Stomach smooth muscle (tissue), 2 donors: ENCODE results near the gene MIPEP.

Experiments used
- H3K27ac ChIP-seq: one replicate; pipeline ENCODE4 v1.7.0; 2013; ENCODE audit warnings: mild to moderate bottlenecking, low read length, inconsistent platforms
- H3K27me3 ChIP-seq, 2 donors: one replicate each; pipeline ENCODE4 v1.7.0; 2013; ENCODE audit warnings: low read length in 2 of 2; ENCODE audit not compliant: insufficient read depth in 2 of 2, control insufficient read depth in 1 of 2
- H3K36me3 ChIP-seq, 2 donors: one replicate each; pipeline ENCODE4 v1.7.0; 2013; ENCODE audit warnings: low read length in 2 of 2; ENCODE audit not compliant: control insufficient read depth in 2 of 2, insufficient read depth in 2 of 2
- H3K4me1 ChIP-seq: one replicate; pipeline ENCODE4 v1.7.0; 2013; ENCODE audit warnings: low read length; ENCODE audit not compliant: control insufficient read depth, insufficient read depth
- H3K4me3 ChIP-seq, 2 donors: one replicate each; pipeline ENCODE4 v1.7.0; 2013; ENCODE audit warnings: low read length in 2 of 2
- H3K9ac ChIP-seq, 2 donors: one replicate each; pipeline ENCODE4 v1.7.0; 2013; ENCODE audit warnings: low read length in 2 of 2, mild to moderate bottlenecking in 1 of 2
- H3K9me3 ChIP-seq, 2 donors: one replicate each; pipeline ENCODE4 v1.7.0; 2013; ENCODE audit warnings: low read length in 2 of 2; ENCODE audit not compliant: control insufficient read depth in 2 of 2
- donor health status: healthy.
- donor health status: Pancreatic carcinoma.

MIPEP gene

DNA sequence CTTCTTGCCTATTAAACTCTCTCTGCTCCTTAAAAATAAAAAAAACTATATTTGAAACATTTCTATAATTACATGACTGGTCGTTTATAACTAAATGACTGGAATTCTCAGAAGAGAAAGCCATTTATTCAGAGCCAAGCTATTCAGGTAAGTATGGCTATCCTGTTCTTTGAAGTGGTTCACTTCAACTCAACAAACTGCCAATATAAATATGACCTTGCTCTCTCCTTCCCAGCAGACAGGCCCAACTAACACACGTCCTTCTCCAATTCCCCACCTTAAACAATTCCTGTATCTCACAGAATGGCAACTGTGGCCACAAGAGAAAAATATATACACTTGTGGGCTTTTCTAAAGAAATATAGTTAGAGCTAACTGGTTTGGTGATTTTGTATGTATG lies 153.9 kb downstream of the MIPEP start:
- H3K27me3 ChIP-seq, result no peaks in the 10 kb centered on the region

DNA sequence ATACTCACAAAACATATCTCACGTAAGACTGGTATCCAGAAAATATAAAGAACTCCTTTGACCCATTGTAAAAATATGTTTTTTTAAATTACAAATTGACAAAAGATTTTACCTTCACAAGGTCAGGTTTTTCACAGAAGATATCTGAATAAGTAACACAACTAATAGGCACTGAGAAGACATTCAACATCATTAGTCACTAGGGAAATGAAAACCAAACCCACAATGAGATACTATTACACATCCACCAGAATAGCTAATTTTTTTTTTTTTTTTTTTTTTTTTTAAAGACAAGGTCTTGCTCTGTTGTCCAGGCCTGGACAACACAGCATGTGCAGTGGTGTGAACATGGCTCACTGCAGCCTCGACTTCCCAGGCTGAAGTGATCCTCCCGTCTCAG lies 157.5 kb downstream of the MIPEP start:
- Histone ChIP-seq H3K27ac (no peak overlapping the region), H3K36me3 (peaks cover 4 to 9% of the 10 kb centered on the region in 2 donors), H3K9me3 (no peaks in the 10 kb centered on the region), H3K27me3 (no peaks in the 10 kb centered on the region), H3K4me1 (no peaks in the 10 kb centered on the region), H3K4me3 (no peak overlapping the region), H3K9ac (no peak overlapping the region)

More for the DNA sequence above, 153.9 kb downstream of the MIPEP start:
- Histone ChIP-seq H3K9ac (no peak overlapping the region), H3K36me3 (peaks cover 0 to 3% of the 10 kb centered on the region in 2 donors), H3K27ac (no peak overlapping the region), H3K4me3 (no peak overlapping the region), H3K4me1 (no peaks in the 10 kb centered on the region), H3K9me3 (no peaks in the 10 kb centered on the region)

DNA sequence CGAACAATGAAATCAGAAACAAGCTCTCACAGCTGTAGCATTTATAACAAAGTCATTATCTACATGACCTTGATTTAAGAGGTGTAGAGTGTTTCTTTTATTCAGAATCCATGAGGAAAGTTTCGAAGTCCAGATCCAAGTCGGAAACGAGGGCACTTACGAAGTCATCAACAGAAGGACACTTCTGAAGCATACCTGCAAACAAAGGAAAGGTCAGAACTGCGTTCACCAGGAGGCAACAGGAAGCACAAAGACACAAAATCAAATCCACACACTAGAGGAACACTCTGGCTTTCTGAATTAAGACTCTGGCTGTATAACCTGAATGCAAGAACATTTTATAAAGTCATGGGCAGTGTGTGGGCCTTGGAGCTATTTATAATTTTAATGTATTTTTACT lies 158.9 kb downstream of the MIPEP start:
- Histone ChIP-seq H3K9ac (no peak overlapping the region), H3K27me3 (no peaks in the 10 kb centered on the region), H3K36me3 (peaks cover 4 to 9% of the 10 kb centered on the region in 2 donors), H3K27ac (no peak overlapping the region), H3K9me3 (no peaks in the 10 kb centered on the region), H3K4me3 (no peak overlapping the region), H3K4me1 (no peaks in the 10 kb centered on the region)

DNA sequence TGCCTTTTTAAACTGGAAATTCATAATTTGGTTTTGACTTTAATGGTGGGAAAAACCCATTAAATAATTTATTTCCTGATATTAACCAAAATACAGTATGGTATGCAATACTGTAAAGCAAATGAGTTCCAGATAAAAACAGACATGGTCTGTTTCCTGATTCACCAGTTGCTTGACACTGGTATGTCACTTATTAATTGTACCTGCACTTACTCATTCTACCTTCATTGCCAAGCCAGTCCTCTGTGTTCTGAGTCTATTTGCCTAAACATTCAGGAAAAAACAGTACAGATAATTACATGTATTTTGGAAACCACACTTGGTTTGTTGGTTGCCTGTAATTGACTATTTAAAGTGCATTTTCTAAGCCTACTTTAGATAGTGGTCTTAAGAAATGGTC lies 159.7 kb downstream of the MIPEP start:
- no peaks in the 10 kb centered on the region for H3K27me3 ChIP-seq
- H3K4me1 ChIP-seq, result no peaks in the 10 kb centered on the region
- H3K9me3 ChIP-seq, result no peaks in the 10 kb centered on the region
- no peak overlapping the region for H3K4me3 ChIP-seq
- no peak overlapping the region for H3K9ac ChIP-seq
- H3K27ac ChIP-seq, result no peak overlapping the region
- H3K36me3 ChIP-seq, result peaks cover 4 to 9% of the 10 kb centered on the region in 2 donors

DNA sequence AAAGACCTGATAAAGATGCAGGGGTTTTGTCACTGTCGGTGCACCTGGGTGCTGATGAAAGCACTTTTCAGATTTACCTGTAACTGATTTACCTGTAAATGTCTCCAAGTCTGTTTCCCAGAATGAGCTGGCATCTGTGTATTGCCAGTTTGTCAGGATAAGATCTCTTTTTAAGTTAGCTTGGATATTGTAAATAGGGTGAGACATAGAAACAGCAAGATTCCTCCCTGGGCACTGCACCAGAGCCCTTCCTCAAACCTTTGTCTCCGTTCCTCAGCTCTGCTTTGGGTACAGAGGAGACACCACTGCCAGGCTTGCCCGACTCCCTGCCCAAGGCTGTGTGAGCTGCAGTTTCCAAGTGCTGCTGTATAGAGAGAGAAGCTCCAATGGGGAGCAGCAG lies 160.4 kb downstream of the MIPEP start:
- no peaks in the 10 kb centered on the region for H3K9me3 ChIP-seq
- H3K4me3 ChIP-seq, result no peak overlapping the region
- no peaks in the 10 kb centered on the region for H3K4me1 ChIP-seq
- no peak overlapping the region for H3K9ac ChIP-seq
- H3K36me3 ChIP-seq, result peaks cover 4 to 9% of the 10 kb centered on the region in 2 donors
- H3K27ac ChIP-seq, result no peak overlapping the region
- no peaks in the 10 kb centered on the region for H3K27me3 ChIP-seq

DNA sequence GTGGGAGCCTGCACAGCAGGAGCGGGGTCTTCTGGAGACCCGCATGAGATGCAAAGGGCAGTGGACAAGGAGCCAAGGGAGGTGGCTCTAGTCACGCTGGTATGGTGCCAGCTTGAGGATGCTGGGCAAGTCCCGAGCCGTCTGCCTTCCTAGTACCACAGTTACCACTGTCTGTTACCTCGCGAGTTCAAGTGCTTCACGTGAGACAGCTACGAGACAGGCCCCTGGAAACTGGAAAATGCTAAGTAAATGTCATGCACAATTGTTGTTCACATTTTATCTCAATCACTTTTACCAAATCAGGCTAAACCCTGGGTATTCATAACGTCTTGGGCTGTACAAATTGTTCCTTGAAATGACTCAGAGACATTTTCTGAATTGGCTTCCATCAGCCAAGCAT lies 163.3 kb downstream of the MIPEP start:
- Histone ChIP-seq H3K9me3 (no peaks in the 10 kb centered on the region), H3K36me3 (peaks cover 4 to 9% of the 10 kb centered on the region in 2 donors), H3K9ac (no peak overlapping the region), H3K27me3 (no peaks in the 10 kb centered on the region), H3K4me3 (no peak overlapping the region), H3K4me1 (no peaks in the 10 kb centered on the region), H3K27ac (no peak overlapping the region)

DNA sequence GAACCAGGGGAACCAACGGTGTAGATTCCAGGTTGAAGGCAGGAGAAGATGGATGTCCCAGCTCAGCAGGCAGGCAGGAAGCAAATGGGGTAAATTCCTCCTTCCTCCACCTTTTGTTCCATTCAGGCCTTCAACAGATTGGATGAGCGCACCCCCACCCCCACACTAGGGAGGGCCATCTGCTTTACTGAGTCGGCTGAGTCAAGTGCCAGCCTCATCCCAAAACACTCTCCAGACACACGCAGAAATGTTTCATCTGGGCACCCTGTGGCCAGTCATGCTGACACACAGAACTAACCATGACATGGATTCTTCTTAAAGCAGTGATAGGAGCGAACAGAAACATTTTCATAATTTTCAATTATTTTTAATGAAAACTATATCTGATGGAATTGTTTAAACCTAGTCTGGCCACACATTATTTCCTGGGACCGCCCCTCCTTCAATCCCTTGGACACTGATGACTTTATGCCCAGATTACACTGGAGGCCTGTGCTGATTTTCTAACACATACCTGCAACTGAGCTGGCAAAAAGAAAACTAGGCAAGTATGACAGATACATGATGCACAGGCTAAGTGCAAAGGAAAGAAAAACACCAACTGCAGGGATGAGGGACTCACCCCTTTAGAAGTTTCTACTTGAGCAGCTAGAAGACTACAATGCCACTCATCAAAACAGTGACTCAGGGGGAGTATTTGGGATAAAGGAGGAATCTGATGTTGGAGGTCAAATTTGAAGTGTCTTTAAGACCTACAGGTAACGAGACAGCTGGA lies 164.8 kb downstream of the MIPEP start:
- Histone ChIP-seq H3K9me3 (no peaks in the 10 kb centered on the region), H3K27ac (no peak overlapping the region), H3K9ac (no peak overlapping the region), H3K4me3 (no peak overlapping the region), H3K27me3 (no peaks in the 10 kb centered on the region), H3K36me3 (peaks cover 4 to 9% of the 10 kb centered on the region in 2 donors), H3K4me1 (no peaks in the 10 kb centered on the region)

DNA sequence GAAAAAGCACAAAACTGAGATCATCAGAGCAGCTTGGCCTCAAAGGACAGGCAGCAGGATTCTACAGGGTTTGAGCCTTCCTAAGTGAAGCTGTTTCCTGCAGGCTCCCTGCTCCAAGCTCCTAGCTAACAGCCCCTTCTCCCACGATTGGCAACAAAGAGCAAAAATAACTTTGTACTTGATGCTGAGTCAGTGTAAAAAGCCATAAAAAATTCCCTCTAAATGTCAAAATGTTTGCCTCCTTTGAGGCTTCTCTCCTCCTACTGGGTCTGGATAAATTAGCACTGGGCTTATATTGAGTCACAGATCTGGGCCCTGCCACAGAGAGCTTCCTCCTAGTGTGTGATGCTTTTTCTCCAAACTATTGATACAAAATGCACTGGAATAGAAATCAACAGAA lies 165.7 kb downstream of the MIPEP start:
- no peak overlapping the region for H3K27ac ChIP-seq
- H3K4me3 ChIP-seq, result no peak overlapping the region
- H3K27me3 ChIP-seq, result no peaks in the 10 kb centered on the region
- H3K4me1 ChIP-seq, result no peaks in the 10 kb centered on the region
- H3K9me3 ChIP-seq, result no peaks in the 10 kb centered on the region
- H3K36me3 ChIP-seq, result peaks cover 0 to 2% of the 10 kb centered on the region in 2 donors
- no peak overlapping the region for H3K9ac ChIP-seq

DNA sequence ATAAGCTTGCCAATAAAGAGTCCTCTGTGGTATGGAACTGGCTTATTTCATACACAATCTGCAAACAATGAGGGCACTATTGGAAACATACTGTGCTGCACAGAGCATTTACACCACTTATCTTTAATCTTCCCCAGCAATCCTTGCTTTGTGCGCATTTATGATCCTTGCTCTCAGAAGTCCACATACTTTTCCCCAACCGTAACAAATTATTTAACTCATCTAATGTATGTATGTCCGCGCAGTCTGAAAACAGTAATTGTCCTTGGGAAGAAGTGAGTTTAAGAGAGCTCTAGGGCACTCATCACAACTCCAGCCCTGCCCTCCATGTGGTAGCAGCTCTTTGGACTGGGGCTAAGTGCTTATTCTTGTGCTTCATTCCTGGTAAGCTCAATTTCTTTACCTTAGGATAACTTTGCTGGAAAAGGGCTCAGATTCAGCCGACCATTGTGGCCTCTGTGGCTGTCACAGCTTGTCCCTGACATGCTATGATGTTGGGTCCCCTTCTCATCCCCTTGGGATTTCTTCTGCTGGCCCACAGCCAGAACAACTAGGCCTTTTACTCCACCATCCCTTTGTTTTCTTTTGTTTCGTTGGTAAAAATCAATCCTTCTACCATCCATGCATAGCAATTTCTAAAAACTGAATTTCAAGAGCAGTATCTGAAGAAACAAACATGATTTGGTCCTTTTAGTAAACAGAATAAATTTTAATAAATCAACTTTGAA lies 166.3 kb downstream of the MIPEP start:
- Histone ChIP-seq H3K36me3 (peaks cover 0 to 2% of the 10 kb centered on the region in 2 donors), H3K27ac (no peak overlapping the region), H3K27me3 (no peaks in the 10 kb centered on the region)

DNA sequence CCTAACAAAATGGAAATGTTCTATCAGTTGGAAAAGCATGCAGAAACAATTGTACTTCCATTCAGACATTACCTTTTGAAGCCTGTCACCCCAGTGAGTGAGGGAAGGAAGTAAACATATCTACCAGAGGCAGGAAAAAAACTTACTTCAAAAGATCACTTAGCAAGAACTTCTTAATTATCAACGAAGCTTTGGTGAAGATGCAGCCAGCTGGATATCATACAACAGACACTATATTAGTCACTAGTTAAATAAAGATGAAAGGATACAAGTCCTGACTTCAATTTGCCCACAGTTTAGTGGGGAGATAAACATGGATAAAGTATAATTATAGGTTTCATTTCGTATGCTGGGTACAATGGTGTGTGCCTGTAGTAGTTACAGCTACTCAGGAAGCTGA lies 170.2 kb downstream of the MIPEP start:
- Histone ChIP-seq H3K4me1 (no peaks in the 10 kb centered on the region), H3K9ac (no peak overlapping the region), H3K27ac (no peak overlapping the region), H3K4me3 (no peak overlapping the region), H3K9me3 (no peaks in the 10 kb centered on the region), H3K36me3 (no peaks in the 10 kb centered on the region), H3K27me3 (no peaks in the 10 kb centered on the region)

More for the DNA sequence above, 166.3 kb downstream of the MIPEP start:
- no peak overlapping the region for H3K9ac ChIP-seq
- no peaks in the 10 kb centered on the region for H3K9me3 ChIP-seq
- no peaks in the 10 kb centered on the region for H3K4me1 ChIP-seq
- H3K4me3 ChIP-seq, result no peak overlapping the region

DNA sequence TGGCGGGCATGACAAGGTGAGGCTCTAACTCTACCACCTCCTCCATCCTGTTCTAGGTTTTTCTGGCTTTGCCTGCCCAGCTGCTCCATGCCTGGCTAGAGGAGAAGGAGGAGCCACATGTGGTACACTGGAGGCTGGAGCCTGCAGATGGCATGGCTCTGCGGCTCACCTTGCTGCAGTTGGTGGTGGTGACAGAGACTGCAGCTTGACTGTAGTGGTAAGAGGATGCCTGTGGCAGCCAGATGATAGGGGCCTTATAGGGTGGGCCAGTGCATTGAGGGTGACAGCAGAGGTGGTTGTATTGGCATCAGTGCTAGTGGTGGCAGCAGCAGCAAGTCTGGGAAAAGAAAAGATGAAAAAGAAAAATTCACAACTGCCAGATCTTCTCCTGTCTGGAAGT lies 172.8 kb downstream of the MIPEP start:
- H3K36me3 ChIP-seq, result no peaks in the 10 kb centered on the region
- no peak overlapping the region for H3K27ac ChIP-seq
- H3K9me3 ChIP-seq, result no peaks in the 10 kb centered on the region
- no peak overlapping the region for H3K9ac ChIP-seq
- H3K4me3 ChIP-seq, result no peak overlapping the region
- no peaks in the 10 kb centered on the region for H3K4me1 ChIP-seq
- no peaks in the 10 kb centered on the region for H3K27me3 ChIP-seq
